Left ventricle myocardium inferior (tissue), 1 donor: Measurements from ENCODE around the gene WNT9A. TPM values are rescaled to one million over a fixed set of nuclear protein-coding genes. Genes with fewer than 3 reads are reported as not detected.

ENCODE experiments used
- DNase-seq: peaks from one replicate; pipeline ENCODE4 v3.0.0-alpha.2; 2020
- H3K27ac ChIP-seq: fragments of 200-600 bp; replicated peaks from 2 replicates; pipeline ENCODE4 v1.8.0; 2021
- H3K27me3 ChIP-seq: fragments of 200-600 bp; 2 replicates; pipeline ENCODE4 v1.8.0; 2021; ENCODE audit warnings: low read depth
- H3K36me3 ChIP-seq: fragments of 200-600 bp; 2 replicates; pipeline ENCODE4 v1.8.0; 2021
- H3K4me1 ChIP-seq: fragments of 200-600 bp; 2 replicates; pipeline ENCODE4 v1.8.0; 2021
- H3K4me3 ChIP-seq: fragments of 200-600 bp; 2 replicates; pipeline ENCODE4 v1.8.0; 2021; ENCODE audit warnings: mild to moderate bottlenecking, moderate library complexity
- H3K9me3 ChIP-seq: fragments of 200-600 bp; replicated peaks from 2 replicates; pipeline ENCODE4 v1.8.0; 2021
- CTCF ChIP-seq: fragments of 200-600 bp; IDR thresholded peaks from 2 replicates; pipeline ENCODE4 v1.8.0; 2021; ENCODE audit warnings: antibody characterized with exemption, mild to moderate bottlenecking, borderline replicate concordance
- intact Hi-C: fragments of 100-400 bp; cut with micrococcal nuclease; formaldehyde crosslinking; loops from one replicate; pipeline ENCODE4 v1.11.0; 2022
- total RNA-seq: library from RNA; stranded (reverse); fragmentation: NEBNext Ultra II Directional; extraction: Animal tissue kit (Norgen Biotek cat#: 25700); gene quantifications from one replicate; pipeline ENCODE4 v1.2.1, GENCODE V29; 2021
- donor health status: DM: no; HTN: yes; CAD: no; lungs with severe emphysema.

WNT9A gene
- total RNA-seq, 1 donor from 2014 or later, result 4.8 TPM

GRCh38 chr1:227938276-227938675, 9.5 kb downstream of the WNT9A start:
- Histone ChIP-seq H3K27ac (no peak overlapping the region), H3K36me3 (no peaks in the 10 kb centered on the region), H3K4me1 (peaks cover 15% of the 10 kb centered on the region), H3K27me3 (no peaks in the 10 kb centered on the region), H3K9me3 (peaks cover 3% of the 10 kb centered on the region), H3K4me3 (no peak overlapping the region)
- intact Hi-C loops, result no loop called here
- no peak for TF ChIP-seq CTCF
- no peak for DNase-seq

DNA sequence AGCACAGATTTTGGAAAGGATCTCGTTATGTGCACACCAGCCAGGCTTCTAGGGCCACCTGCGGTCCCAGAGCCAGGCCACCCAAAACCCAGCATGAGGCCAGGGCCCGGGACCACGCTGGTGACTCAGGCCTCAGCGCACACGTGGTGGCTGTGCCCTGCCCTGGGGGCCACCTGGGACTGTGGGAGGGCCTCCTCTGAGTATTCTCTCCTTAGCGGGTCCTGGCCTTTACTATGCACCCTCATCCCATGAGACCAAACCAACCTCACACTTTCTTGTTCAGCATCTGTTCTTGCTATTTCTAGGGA, 9.9 kb downstream of the WNT9A start:
- H3K27ac ChIP-seq, result no peak overlapping the region
- TF ChIP-seq CTCF, result no peak
- peaks cover 10% of the 10 kb centered on the region for H3K4me1 ChIP-seq
- peaks cover 8% of the 10 kb centered on the region for H3K9me3 ChIP-seq
- no peaks in the 10 kb centered on the region for H3K27me3 ChIP-seq
- no peak overlapping the region for H3K4me3 ChIP-seq
- H3K36me3 ChIP-seq, result no peaks in the 10 kb centered on the region
- no peak for DNase-seq
- intact Hi-C loops, result no loop called here

- DNase-seq, result no peak
- Histone ChIP-seq H3K4me1 (peaks cover 5% of the 10 kb centered on the region), H3K4me3 (no peak overlapping the region), H3K27me3 (no peaks in the 10 kb centered on the region), H3K36me3 (no peaks in the 10 kb centered on the region), H3K27ac (no peak overlapping the region), H3K9me3 (peaks cover 9% of the 10 kb centered on the region)
- intact Hi-C loops, result no loop called here
- no peak for TF ChIP-seq CTCF
These were observed 10.5 kb downstream of the WNT9A start for GRCh38 chr1:227937031-227937837.

DNA sequence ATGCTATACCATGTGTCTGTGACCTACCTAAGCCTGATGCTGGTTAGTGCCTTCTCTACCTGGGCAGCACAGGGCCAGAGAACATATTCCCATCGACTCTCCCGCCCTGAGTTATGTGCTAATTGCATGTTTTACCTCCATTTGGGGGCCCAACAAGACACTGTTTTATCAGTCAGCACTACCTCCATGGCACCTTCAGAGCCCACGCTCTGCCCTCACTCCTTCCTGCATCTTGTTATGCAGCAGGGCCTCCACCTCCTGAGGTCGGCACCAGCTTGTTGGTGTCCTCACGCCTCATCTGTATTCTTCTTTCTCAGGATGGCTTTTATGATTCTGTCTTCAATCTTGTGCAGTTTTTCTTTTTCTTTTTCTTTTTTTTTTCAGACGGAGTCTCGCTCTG, 11.9 kb downstream of the WNT9A start:
- intact Hi-C loops, result no loop called here
- Histone ChIP-seq H3K4me3 (no peak overlapping the region), H3K27me3 (no peaks in the 10 kb centered on the region), H3K4me1 (no peaks in the 10 kb centered on the region), H3K9me3 (peaks cover 9% of the 10 kb centered on the region), H3K36me3 (no peaks in the 10 kb centered on the region), H3K27ac (no peak overlapping the region)
- TF ChIP-seq CTCF, result no peak
- DNase-seq, result no peak

DNA sequence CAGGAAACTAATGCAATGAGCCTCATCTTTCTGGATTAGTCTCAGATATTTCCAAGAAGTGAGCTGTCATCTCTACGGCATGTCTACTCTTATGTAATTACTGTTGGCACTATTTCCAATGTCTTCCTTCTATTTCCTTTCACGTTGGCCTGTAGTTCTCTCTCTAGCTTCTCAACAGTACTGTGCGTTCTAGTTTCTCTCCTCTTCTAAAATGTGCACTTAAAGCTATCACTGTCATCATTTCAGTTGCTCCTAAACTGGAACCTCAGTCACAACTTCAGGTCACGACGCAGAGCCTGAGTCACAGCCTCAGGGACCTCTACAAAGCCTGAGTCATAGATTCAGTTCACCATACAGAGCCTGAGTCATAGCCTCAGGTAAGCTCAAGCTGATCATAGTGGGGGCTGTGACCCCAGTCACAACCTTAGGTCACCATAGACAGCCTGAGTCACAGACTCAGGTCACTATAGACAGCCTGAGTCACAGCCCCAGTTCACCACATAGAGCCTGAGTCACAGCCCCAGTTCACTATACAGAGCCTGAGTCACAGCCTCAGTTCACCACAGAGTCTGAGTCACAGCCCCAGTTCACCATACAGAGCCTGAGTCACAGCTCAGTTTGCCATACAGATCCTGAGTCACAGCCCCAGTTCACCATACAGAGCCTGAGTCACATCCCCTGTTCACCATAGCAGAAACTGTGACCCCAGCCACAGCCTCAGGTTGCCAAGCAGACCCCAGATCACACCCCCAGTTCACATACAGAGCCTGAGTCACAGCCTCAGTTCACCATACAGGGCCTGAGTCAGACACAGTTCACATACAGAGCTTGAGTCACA, 13.0 kb downstream of the WNT9A start:
- peaks cover 9% of the 10 kb centered on the region for H3K9me3 ChIP-seq
- no peak for DNase-seq
- intact Hi-C loops, result no loop called here

More for the DNA sequence above, 13.0 kb downstream of the WNT9A start:
- Histone ChIP-seq H3K4me1 (no peaks in the 10 kb centered on the region), H3K36me3 (no peaks in the 10 kb centered on the region), H3K27me3 (no peaks in the 10 kb centered on the region), H3K4me3 (no peak overlapping the region), H3K27ac (peak overlapping the region; percentile 46)
- no peak for TF ChIP-seq CTCF
